Right atrium auricular region (tissue), 2 donors: ENCODE measurements around the gene MAP3K19. TPM values are rescaled to one million over a fixed set of nuclear protein-coding genes. Genes with fewer than 3 reads are reported as not detected.

Experiments
- DNase-seq: peaks from one replicate; pipeline ENCODE4 v3.0.0-alpha.2; 2019; ENCODE audit warnings: low spot score
- H3K27ac ChIP-seq, 2 donors: fragments of 200-600 bp; sonication (generic); 1 replicate in 1 of 2; 2 replicates in 1 of 2; pipeline ENCODE4 v1.5.1; 2016 to 2019
- H3K27me3 ChIP-seq, 2 donors: fragments of 200-600 bp; sonication (generic); one replicate each; pipeline versions ENCODE4 v1.5.1 to v1.6.0; 2017 to 2019
- H3K36me3 ChIP-seq: fragments of 200-600 bp; sonication (generic); one replicate; pipeline ENCODE4 v1.5.1; 2016
- H3K4me1 ChIP-seq, 2 donors: fragments of 200-600 bp; sonication (generic); one replicate each; pipeline versions ENCODE4 v1.5.1 to v1.6.0; 2017 to 2019
- H3K4me3 ChIP-seq, 2 donors: fragments of 200-600 bp; sonication (generic); 1 replicate in 1 of 2; 2 replicates in 1 of 2; pipeline ENCODE4 v1.5.1; 2017 to 2019; ENCODE audit warnings: mild to moderate bottlenecking in 1 of 2, moderate library complexity in 1 of 2
- H3K9me3 ChIP-seq, 2 donors: fragments of 200-600 bp; sonication (generic); one replicate each; pipeline ENCODE4 v1.5.1; 2019
- CTCF ChIP-seq, 2 donors: fragments of 200-600 bp; sonication (generic); IDR thresholded peaks; one replicate each; pipeline ENCODE4 v1.5.1; 2019; ENCODE audit warnings: antibody characterized with exemption in 2 of 2
- total RNA-seq, 2 donors: library from RNA; depleted of rRNA; stranded (reverse); fragments of >200 nt; gene quantifications; one replicate each; pipeline ENCODE4 v1.1.0, GENCODE V29; 2016

MAP3K19 gene
- total RNA-seq, 2 donors from 2014 or later = not detected

- Histone ChIP-seq H3K27ac (no peak overlapping the region), H3K36me3 (peaks cover 41% of the 10 kb centered on the region), H3K27me3 (no peaks in the 10 kb centered on the region), H3K4me3 (no peak overlapping the region), H3K4me1 (no peaks in the 10 kb centered on the region), H3K9me3 (no peaks in the 10 kb centered on the region)
- no peak for DNase-seq
- no peak for TF ChIP-seq CTCF (IDR thresholded peaks at IDR 0.05)
Measured at GRCh38 chr2:134946073-134946472, 101.2 kb downstream of the MAP3K19 start.

- Histone ChIP-seq H3K27ac (no peak overlapping the region), H3K9me3 (no peaks in the 10 kb centered on the region), H3K27me3 (no peaks in the 10 kb centered on the region), H3K4me1 (no peaks in the 10 kb centered on the region), H3K4me3 (no peak overlapping the region), H3K36me3 (peaks cover 43% of the 10 kb centered on the region)
- DNase-seq = no peak
- TF ChIP-seq CTCF (IDR thresholded peaks at IDR 0.05) = no peak
Measured at GRCh38 chr2:134944975-134945374, 102.3 kb downstream of the MAP3K19 start.

- H3K9me3 ChIP-seq = no peaks in the 10 kb centered on the region
- peaks cover 48% of the 10 kb centered on the region for H3K36me3 ChIP-seq
- no peaks in the 10 kb centered on the region for H3K27me3 ChIP-seq
- H3K27ac ChIP-seq = no peak overlapping the region
- H3K4me1 ChIP-seq = no peaks in the 10 kb centered on the region
- TF ChIP-seq CTCF (IDR thresholded peaks at IDR 0.05) = no peak
- DNase-seq = no peak
- H3K4me3 ChIP-seq = no peak overlapping the region
Measured at GRCh38 chr2:134943540-134943939, 103.7 kb downstream of the MAP3K19 start.

GRCh38 chr2:134936691-134937090 lies 110.6 kb downstream of the MAP3K19 start:
- Histone ChIP-seq H3K27ac (no peak overlapping the region), H3K27me3 (no peaks in the 10 kb centered on the region), H3K4me3 (no peak overlapping the region), H3K36me3 (peaks cover 47% of the 10 kb centered on the region), H3K9me3 (no peaks in the 10 kb centered on the region), H3K4me1 (peaks cover 0 to 34% of the 10 kb centered on the region in 2 donors)
- TF ChIP-seq CTCF (IDR thresholded peaks at IDR 0.05) = no peak
- no peak for DNase-seq

GRCh38 chr2:134934641-134935040 lies 112.6 kb downstream of the MAP3K19 start:
- peaks cover 0 to 39% of the 10 kb centered on the region in 2 donors for H3K4me1 ChIP-seq
- no peak for TF ChIP-seq CTCF (IDR thresholded peaks at IDR 0.05)
- H3K36me3 ChIP-seq = peaks cover 26% of the 10 kb centered on the region
- no peaks in the 10 kb centered on the region for H3K9me3 ChIP-seq
- no peaks in the 10 kb centered on the region for H3K27me3 ChIP-seq
- H3K4me3 ChIP-seq = no peak overlapping the region
- H3K27ac ChIP-seq = no peak overlapping the region
- DNase-seq = no peak

DNA sequence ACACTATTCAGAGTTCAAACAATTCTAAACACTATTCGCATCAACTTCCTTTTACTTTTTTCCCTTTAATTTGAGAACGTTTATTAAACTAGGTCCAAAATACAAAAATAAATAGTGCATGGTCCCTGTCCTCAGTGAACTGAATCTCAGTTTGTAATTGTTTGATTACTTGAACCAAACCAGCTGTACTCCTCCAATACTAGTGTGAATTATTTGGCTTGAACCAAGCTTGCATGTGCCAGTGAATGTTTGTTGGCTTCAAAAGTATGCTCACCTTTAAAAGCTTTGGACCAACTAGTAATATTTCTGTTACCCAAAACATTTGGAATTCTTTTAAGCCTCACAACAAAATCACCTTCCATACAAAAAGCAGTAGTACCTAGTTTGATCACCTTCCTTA lies 113.1 kb downstream of the MAP3K19 start:
- Histone ChIP-seq H3K9me3 (no peaks in the 10 kb centered on the region), H3K27ac (no peak overlapping the region), H3K36me3 (peaks cover 21% of the 10 kb centered on the region), H3K27me3 (no peaks in the 10 kb centered on the region), H3K4me1 (peaks cover 0 to 39% of the 10 kb centered on the region in 2 donors), H3K4me3 (no peak overlapping the region)
- TF ChIP-seq CTCF (IDR thresholded peaks at IDR 0.05) = no peak
- no peak for DNase-seq
